GM06990 (cell line): ENCODE data around the gene REC8.

Experiments
- DNase-seq: peaks from one replicate; pipeline ENCODE4 v3.0.0-alpha.2; 2011; ENCODE audit not compliant: insufficient read length; ENCODE audit errors: extremely low read depth
- H3K27me3 ChIP-seq: replicated peaks from 2 replicates; pipeline ENCODE4 v1.6.0; 2011; ENCODE audit warnings: low read length; ENCODE audit not compliant: control insufficient read depth, insufficient read depth
- H3K36me3 ChIP-seq: 2 replicates; pipeline ENCODE4 v1.5.1; 2011; ENCODE audit warnings: low read length; ENCODE audit not compliant: control insufficient read depth, insufficient read depth
- H3K4me3 ChIP-seq: replicated peaks from 2 replicates; pipeline ENCODE4 v1.5.1; 2011; ENCODE audit warnings: low read depth, mild to moderate bottlenecking, control low read depth, low read length
- CTCF ChIP-seq: IDR thresholded peaks from 2 replicates; pipeline ENCODE4 v1.5.1; 2011; ENCODE audit warnings: low read length, control low read depth, mild to moderate bottlenecking, inconsistent platforms; ENCODE audit not compliant: insufficient read depth, poor library complexity, severe bottlenecking

Gene REC8, protein sequence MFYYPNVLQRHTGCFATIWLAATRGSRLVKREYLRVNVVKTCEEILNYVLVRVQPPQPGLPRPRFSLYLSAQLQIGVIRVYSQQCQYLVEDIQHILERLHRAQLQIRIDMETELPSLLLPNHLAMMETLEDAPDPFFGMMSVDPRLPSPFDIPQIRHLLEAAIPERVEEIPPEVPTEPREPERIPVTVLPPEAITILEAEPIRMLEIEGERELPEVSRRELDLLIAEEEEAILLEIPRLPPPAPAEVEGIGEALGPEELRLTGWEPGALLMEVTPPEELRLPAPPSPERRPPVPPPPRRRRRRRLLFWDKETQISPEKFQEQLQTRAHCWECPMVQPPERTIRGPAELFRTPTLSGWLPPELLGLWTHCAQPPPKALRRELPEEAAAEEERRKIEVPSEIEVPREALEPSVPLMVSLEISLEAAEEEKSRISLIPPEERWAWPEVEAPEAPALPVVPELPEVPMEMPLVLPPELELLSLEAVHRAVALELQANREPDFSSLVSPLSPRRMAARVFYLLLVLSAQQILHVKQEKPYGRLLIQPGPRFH

GRCh38 chr14:24171422-24172260 is at the start of gene REC8:
Gene REC8 (plus strand): TSS chr14:24172080. CDS start chr14:24172553, 473 bp downstream.
- TF ChIP-seq CTCF: no peak
- Histone ChIP-seq H3K4me3 (peak within 1 kb of the TSS; percentile 68), H3K36me3 (peaks cover 22% of the 10 kb centered on the region), H3K27me3 (no peaks in the 10 kb centered on the region)
- peak; percentile 95 for DNase-seq

DNA sequence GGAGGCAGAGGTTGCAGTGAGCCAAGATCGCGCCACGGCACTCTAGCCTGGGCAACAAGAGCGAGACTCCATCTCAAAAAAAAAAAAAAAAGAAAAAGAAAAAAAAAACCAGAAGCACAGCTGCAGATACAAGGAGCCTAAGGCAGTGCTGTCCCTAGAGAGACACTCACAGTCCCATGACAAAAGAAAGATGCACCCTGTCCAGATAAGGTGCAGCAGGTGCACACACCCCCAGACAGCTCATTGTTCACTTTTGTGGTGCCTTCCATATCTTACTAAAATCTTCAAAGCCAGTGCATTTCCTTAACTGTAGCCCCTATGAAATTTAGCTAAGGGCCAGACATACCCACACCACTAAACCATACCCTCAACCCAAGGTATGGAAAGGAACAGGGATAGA is 49.5 kb upstream of the REC8 start:
- no peak for DNase-seq
- Histone ChIP-seq H3K36me3 (peaks cover 36% of the 10 kb centered on the region), H3K4me3 (no peak overlapping the region), H3K27me3 (no peaks in the 10 kb centered on the region)
- TF ChIP-seq CTCF: no peak

- no peak for DNase-seq
- Histone ChIP-seq H3K27me3 (no peaks in the 10 kb centered on the region), H3K36me3 (peaks cover 34% of the 10 kb centered on the region), H3K4me3 (no peak overlapping the region)
- no peak for TF ChIP-seq CTCF
Measured at GRCh38 chr14:24122898-24123297, 49.0 kb upstream of the REC8 start.

GRCh38 chr14:24123424-24124417 is 48.2 kb upstream of the REC8 start:
- TF ChIP-seq CTCF: no peak
- peaks cover 26% of the 10 kb centered on the region for H3K36me3 ChIP-seq
- DNase-seq: no peak
- no peaks in the 10 kb centered on the region for H3K27me3 ChIP-seq
- H3K4me3 ChIP-seq: no peak overlapping the region

- H3K4me3 ChIP-seq: no peak overlapping the region
- peaks cover 9% of the 10 kb centered on the region for H3K36me3 ChIP-seq
- TF ChIP-seq CTCF: no peak
- H3K27me3 ChIP-seq: no peaks in the 10 kb centered on the region
- DNase-seq: no peak
Measured at GRCh38 chr14:24126939-24127338, 44.9 kb upstream of the REC8 start.
